ENCODE results near the gene GADD45G. TPM values are rescaled to one million over a fixed set of nuclear protein-coding genes. Genes with fewer than 3 reads are reported as not detected.

GADD45G gene
- total and polyA plus RNA-seq, 2 of the 8 experiments (the other 6 are each of a cell fraction or from before 2014, with no cell fraction given) = 7.0 to 11.4 TPM

DNA sequence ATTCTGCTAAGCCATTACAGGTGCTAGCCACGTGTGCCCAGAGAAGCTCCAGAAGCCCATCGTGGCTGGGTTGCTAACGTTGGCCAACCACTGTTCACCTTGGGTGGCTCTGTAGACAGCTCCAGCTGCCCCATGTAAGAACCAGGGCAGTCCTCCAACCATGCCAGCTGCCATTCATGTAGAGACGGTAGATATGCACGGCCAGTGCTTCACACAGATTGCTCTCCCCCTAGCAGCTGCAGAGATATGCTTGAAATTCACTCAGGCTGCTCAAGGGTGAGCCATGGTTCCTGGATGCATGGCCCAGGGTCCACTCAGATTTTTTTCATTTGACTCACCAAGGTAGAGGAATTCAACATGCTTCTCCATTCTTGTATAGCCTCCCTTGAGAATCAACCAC lies 31.0 kb downstream of the GADD45G start:
- no peak overlapping the region for H2BK15ac ChIP-seq (ENCODE audit: low read length)
- no peak overlapping the region for H2AK5ac ChIP-seq (ENCODE audit: low read depth, low read length)
- no peak overlapping the region for H4K5ac ChIP-seq (ENCODE audit: insufficient read length, low read depth, low read length)
- H3K4me1 ChIP-seq (replicated peaks in 1 of 4; ENCODE audit: control insufficient read depth in 3 of 4, insufficient read depth in 4 of 4, low read length in 3 of 4) = peaks cover 0 to 5% (median 0%) of the 10 kb centered on the region in 4 experiments; a peak in 4 of 7 replicates
- H2BK120ac ChIP-seq (replicated peaks; ENCODE audit: low read depth, low read length) = no peak overlapping the region
- FAIRE-seq (no peak), DNase-seq (ENCODE audit: low read depth in 1 of 2, low spot score in 2 of 2) (no peak)
- H3K23me2 ChIP-seq (ENCODE audit: low read depth, low read length) = no peaks in the 10 kb centered on the region
- no peak overlapping the region for H4K8ac ChIP-seq (ENCODE audit: extremely low read depth, insufficient read depth, low read length)
- no peak overlapping the region for H4K91ac ChIP-seq (replicated peaks; ENCODE audit: insufficient read length, low read length)
- no peak overlapping the region for H2BK20ac ChIP-seq (ENCODE audit: low read length)
- no peak overlapping the region for H3K9ac ChIP-seq (replicated peaks in 1 of 4; ENCODE audit: extremely low read depth in 1 of 4, low read depth in 3 of 4, low read length in 3 of 4)
- no peak overlapping the region for H3K4me2 ChIP-seq (ENCODE audit: insufficient read depth in 1 of 2, low read depth in 2 of 2, low read length in 2 of 2)
- H3K27ac ChIP-seq (ENCODE audit: low read depth, low read length) = no peak overlapping the region
- no peaks in the 10 kb centered on the region for H3K36me3 ChIP-seq (ENCODE audit: control insufficient read depth in 2 of 4, insufficient read depth in 4 of 4, low read length in 3 of 4)
- no peak overlapping the region for H3K4ac ChIP-seq (replicated peaks; ENCODE audit: insufficient read length, low read depth, low read length)
- H3K4me3 ChIP-seq (ENCODE audit: extremely low read depth in 1 of 4, insufficient read depth in 2 of 4, low read depth in 3 of 4, low read length in 4 of 4) = no peak overlapping the region
- peak overlapping the region; percentile 35; the same call in 1 of the 2 replicates for H2BK5ac ChIP-seq (ENCODE audit: low read depth, low read length)
- H3K79me1 ChIP-seq (ENCODE audit: low read depth, low read length) = no peaks in the 10 kb centered on the region
- no peaks in the 10 kb centered on the region for H3K79me2 ChIP-seq (ENCODE audit: control insufficient read depth in 1 of 2, insufficient read depth in 2 of 2, low read length in 2 of 2)
- H3K27me3 ChIP-seq (replicated peaks in 1 of 4; ENCODE audit: control insufficient read depth in 3 of 4, extremely low read depth in 1 of 4, insufficient read depth in 3 of 4, low read length in 3 of 4) = peaks cover 0 to 2% (median 0%) of the 10 kb centered on the region in 4 experiments; a peak in 2 of 7 replicates
- H3K23ac ChIP-seq (ENCODE audit: insufficient read length) = no peak overlapping the region
- no peaks in the 10 kb centered on the region for H4K20me1 ChIP-seq (replicated peaks in 1 of 2; ENCODE audit: control insufficient read depth in 1 of 2, insufficient read depth in 2 of 2, low read length in 2 of 2)
- CTCF ChIA-PET (ENCODE audit: partially characterized antibody) = interaction anchor here (0.7 to 2.9 kb wide), 5 partner anchors 16 to 39 kb away, joined by 3 to 15 read pairs (median 4); no protein-coding TSS in a partner anchor
- H2AFZ ChIP-seq (ENCODE audit: low read length) = no peak overlapping the region
- H3K9me3 ChIP-seq (ENCODE audit: insufficient read depth in 2 of 2, low read depth in 1 of 2, low read length in 1 of 2) = no peaks in the 10 kb centered on the region
- no peak overlapping the region; the same call in 1 of the 2 replicates for H2BK12ac ChIP-seq (ENCODE audit: low read depth, low read length)
- H3K18ac ChIP-seq (ENCODE audit: extremely low read depth, low read length) = no peak overlapping the region; the same call in 1 of the 2 replicates
- WGBS, 2 experiments (ENCODE audit: extremely low coverage in 1 of 2, insufficient coverage in 1 of 2, insufficient read length in 1 of 2, insufficient replicate concordance in 2 of 2, low coverage in 1 of 2, low lambda C conversion rate in 2 of 2, missing lambda C conversion rate in 1 of 2) = 85% methylated on average over 5 of the region's 5 CpGs; no CpG with 5 or more reads in 1 of the 2 experiments
- H3K56ac ChIP-seq (replicated peaks; ENCODE audit: insufficient read length, low read depth, low read length) = no peak overlapping the region
- POLR2A ChIA-PET (ENCODE audit: partially characterized antibody) = interaction anchor here (0.9 to 2.1 kb wide), 2 partner anchors 10 to 31 kb away, joined by 3 to 6 read pairs; partner anchors contain the start of gene GADD45G
- H3K14ac ChIP-seq (ENCODE audit: insufficient read length) = no peak overlapping the region
- TF ChIP-seq SP1 (IDR thresholded peaks at IDR 0.05; ENCODE audit: low read depth, low read length) (no peak), KDM5A (IDR thresholded peaks at IDR 0.05; ENCODE audit: low read length) (no peak), SP2 (IDR thresholded peaks at IDR 0.05; ENCODE audit: low read length) (no peak), HDAC6 (IDR thresholded peaks at IDR 0.05; ENCODE audit: low read depth, low read length) (no peak), YY1 (IDR thresholded peaks at IDR 0.05; ENCODE audit: low read depth, low read length) (no peak), RNF2 (IDR thresholded peaks at IDR 0.05; ENCODE audit: borderline replicate concordance, low read depth, low read length, missing control alignments, poor library complexity, severe bottlenecking) (no peak)
- TF ChIP-seq, protein P1, sequence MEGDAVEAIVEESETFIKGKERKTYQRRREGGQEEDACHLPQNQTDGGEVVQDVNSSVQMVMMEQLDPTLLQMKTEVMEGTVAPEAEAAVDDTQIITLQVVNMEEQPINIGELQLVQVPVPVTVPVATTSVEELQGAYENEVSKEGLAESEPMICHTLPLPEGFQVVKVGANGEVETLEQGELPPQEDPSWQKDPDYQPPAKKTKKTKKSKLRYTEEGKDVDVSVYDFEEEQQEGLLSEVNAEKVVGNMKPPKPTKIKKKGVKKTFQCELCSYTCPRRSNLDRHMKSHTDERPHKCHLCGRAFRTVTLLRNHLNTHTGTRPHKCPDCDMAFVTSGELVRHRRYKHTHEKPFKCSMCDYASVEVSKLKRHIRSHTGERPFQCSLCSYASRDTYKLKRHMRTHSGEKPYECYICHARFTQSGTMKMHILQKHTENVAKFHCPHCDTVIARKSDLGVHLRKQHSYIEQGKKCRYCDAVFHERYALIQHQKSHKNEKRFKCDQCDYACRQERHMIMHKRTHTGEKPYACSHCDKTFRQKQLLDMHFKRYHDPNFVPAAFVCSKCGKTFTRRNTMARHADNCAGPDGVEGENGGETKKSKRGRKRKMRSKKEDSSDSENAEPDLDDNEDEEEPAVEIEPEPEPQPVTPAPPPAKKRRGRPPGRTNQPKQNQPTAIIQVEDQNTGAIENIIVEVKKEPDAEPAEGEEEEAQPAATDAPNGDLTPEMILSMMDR (IDR thresholded peaks at IDR 0.05; ENCODE audit: control extremely low read depth in 1 of 3, insufficient read depth in 1 of 3, low read depth in 1 of 3, low read length in 3 of 3) = no peak
